Neuron (in vitro differentiated cells): ENCODE results near the gene SPTLC3.

Experiments
- H2AFZ ChIP-seq: one replicate; pipeline ENCODE4 v1.6.1; 2013; ENCODE audit warnings: low read depth, mild to moderate bottlenecking, inconsistent platforms, low read length, moderate library complexity
- H3K27me3 ChIP-seq: one replicate; pipeline ENCODE4 v1.6.1; 2013; ENCODE audit warnings: low read length; ENCODE audit not compliant: insufficient read depth
- H3K36me3 ChIP-seq: one replicate; pipeline ENCODE4 v1.6.1; 2013; ENCODE audit warnings: low read length; ENCODE audit not compliant: insufficient read depth
- H3K4me1 ChIP-seq: one replicate; pipeline ENCODE4 v1.6.1; 2013; ENCODE audit warnings: low read length; ENCODE audit not compliant: insufficient read depth
- H3K4me3 ChIP-seq: 2 replicates; pipeline ENCODE4 v1.5.1; 2013; ENCODE audit warnings: mild to moderate bottlenecking, low read length, moderate library complexity
- H3K9me3 ChIP-seq: one replicate; pipeline ENCODE4 v1.6.1; 2013; ENCODE audit warnings: low read length

Gene SPTLC3

GRCh38 chr20:13148402-13148801 is 139.6 kb downstream of the SPTLC3 start:
- H3K4me3 ChIP-seq: no peak overlapping the region
- peaks cover 9% of the 10 kb centered on the region for H3K4me1 ChIP-seq
- H3K9me3 ChIP-seq: no peaks in the 10 kb centered on the region
- no peaks in the 10 kb centered on the region for H3K27me3 ChIP-seq
- no peak overlapping the region for H2AFZ ChIP-seq
- no peaks in the 10 kb centered on the region for H3K36me3 ChIP-seq

GRCh38 chr20:13148961-13149360 is 140.2 kb downstream of the SPTLC3 start:
- Histone ChIP-seq H3K36me3 (no peaks in the 10 kb centered on the region), H2AFZ (no peak overlapping the region), H3K9me3 (no peaks in the 10 kb centered on the region), H3K27me3 (no peaks in the 10 kb centered on the region), H3K4me3 (no peak overlapping the region), H3K4me1 (peaks cover 9% of the 10 kb centered on the region)

- H3K4me3 ChIP-seq: no peak overlapping the region
- H3K27me3 ChIP-seq: no peaks in the 10 kb centered on the region
- no peak overlapping the region for H2AFZ ChIP-seq
- H3K36me3 ChIP-seq: no peaks in the 10 kb centered on the region
- no peaks in the 10 kb centered on the region for H3K9me3 ChIP-seq
- peaks cover 9% of the 10 kb centered on the region for H3K4me1 ChIP-seq
Measured at GRCh38 chr20:13149371-13150105, 140.8 kb downstream of the SPTLC3 start.

- Histone ChIP-seq H3K27me3 (no peaks in the 10 kb centered on the region), H3K36me3 (no peaks in the 10 kb centered on the region), H3K4me1 (no peaks in the 10 kb centered on the region), H2AFZ (no peak overlapping the region), H3K9me3 (no peaks in the 10 kb centered on the region), H3K4me3 (no peak overlapping the region)
Measured at GRCh38 chr20:13158369-13158768, 149.6 kb downstream of the SPTLC3 start.

- Histone ChIP-seq H3K4me1 (no peaks in the 10 kb centered on the region), H3K27me3 (no peaks in the 10 kb centered on the region), H3K9me3 (no peaks in the 10 kb centered on the region), H3K4me3 (no peak overlapping the region), H3K36me3 (no peaks in the 10 kb centered on the region), H2AFZ (no peak overlapping the region)
Measured at GRCh38 chr20:13159889-13160288, 151.1 kb downstream of the SPTLC3 start.

GRCh38 chr20:13165203-13165602 is 156.4 kb downstream of the SPTLC3 start:
- H3K4me3 ChIP-seq: no peak overlapping the region
- H2AFZ ChIP-seq: no peak overlapping the region
- H3K4me1 ChIP-seq: no peaks in the 10 kb centered on the region
- no peaks in the 10 kb centered on the region for H3K36me3 ChIP-seq
- no peaks in the 10 kb centered on the region for H3K9me3 ChIP-seq
- no peaks in the 10 kb centered on the region for H3K27me3 ChIP-seq

- no peaks in the 10 kb centered on the region for H3K4me1 ChIP-seq
- no peak overlapping the region for H2AFZ ChIP-seq
- H3K27me3 ChIP-seq: no peaks in the 10 kb centered on the region
- no peaks in the 10 kb centered on the region for H3K36me3 ChIP-seq
- H3K9me3 ChIP-seq: no peaks in the 10 kb centered on the region
- H3K4me3 ChIP-seq: no peak overlapping the region
Measured at GRCh38 chr20:13166011-13166410, 157.2 kb downstream of the SPTLC3 start.

- Histone ChIP-seq H3K9me3 (no peaks in the 10 kb centered on the region), H3K4me3 (no peak overlapping the region), H3K4me1 (no peaks in the 10 kb centered on the region), H3K27me3 (no peaks in the 10 kb centered on the region), H3K36me3 (no peaks in the 10 kb centered on the region), H2AFZ (no peak overlapping the region)
Measured at GRCh38 chr20:13166437-13166836, 157.7 kb downstream of the SPTLC3 start.

GRCh38 chr20:13169086-13169485 is 160.3 kb downstream of the SPTLC3 start:
- no peaks in the 10 kb centered on the region for H3K27me3 ChIP-seq
- no peaks in the 10 kb centered on the region for H3K4me1 ChIP-seq
- no peaks in the 10 kb centered on the region for H3K36me3 ChIP-seq
- H3K9me3 ChIP-seq: no peaks in the 10 kb centered on the region
- H3K4me3 ChIP-seq: no peak overlapping the region
- H2AFZ ChIP-seq: no peak overlapping the region

- H3K4me3 ChIP-seq: no peak overlapping the region
- no peaks in the 10 kb centered on the region for H3K36me3 ChIP-seq
- no peaks in the 10 kb centered on the region for H3K27me3 ChIP-seq
- H3K9me3 ChIP-seq: no peaks in the 10 kb centered on the region
- H3K4me1 ChIP-seq: no peaks in the 10 kb centered on the region
- H2AFZ ChIP-seq: no peak overlapping the region
Measured at GRCh38 chr20:13170771-13171170, 162.0 kb downstream of the SPTLC3 start.

- H3K4me3 ChIP-seq: no peak overlapping the region
- H3K27me3 ChIP-seq: no peaks in the 10 kb centered on the region
- no peaks in the 10 kb centered on the region for H3K36me3 ChIP-seq
- no peak overlapping the region for H2AFZ ChIP-seq
- H3K9me3 ChIP-seq: no peaks in the 10 kb centered on the region
- no peaks in the 10 kb centered on the region for H3K4me1 ChIP-seq
Measured at GRCh38 chr20:13173201-13173600, 164.4 kb downstream of the SPTLC3 start.

GRCh38 chr20:13174402-13174801 is 165.6 kb downstream of the SPTLC3 start:
- H3K27me3 ChIP-seq: no peaks in the 10 kb centered on the region

GRCh38 chr20:13180986-13181889 is 172.5 kb downstream of the SPTLC3 start:
- no peak overlapping the region for H2AFZ ChIP-seq
- no peaks in the 10 kb centered on the region for H3K4me1 ChIP-seq
- no peak overlapping the region for H3K4me3 ChIP-seq
- H3K27me3 ChIP-seq: no peaks in the 10 kb centered on the region
- no peaks in the 10 kb centered on the region for H3K9me3 ChIP-seq
- H3K36me3 ChIP-seq: no peaks in the 10 kb centered on the region

More at GRCh38 chr20:13174402-13174801, 165.6 kb downstream of the SPTLC3 start:
- H3K4me3 ChIP-seq: no peak overlapping the region
- no peaks in the 10 kb centered on the region for H3K9me3 ChIP-seq
- H2AFZ ChIP-seq: no peak overlapping the region
- no peaks in the 10 kb centered on the region for H3K36me3 ChIP-seq
- no peaks in the 10 kb centered on the region for H3K4me1 ChIP-seq
